WTC11 (cell line): ENCODE measurements around the gene TMEM30A. TPM values are rescaled to one million over a fixed set of nuclear protein-coding genes. Genes with fewer than 3 reads are reported as not detected.

ENCODE experiments used
- ATAC-seq: fragments of 200-7000 bp; cut with Tn5 transposase; 2 replicates; pipeline ENCODE4 v1.10.0; 2021; ENCODE audit warnings: mild to moderate bottlenecking, moderate library complexity
- CTCF ChIA-PET: fragments of 300-600 bp; sonication (Branson Sonifier 250); formaldehyde crosslinking; loops from one replicate; lab custom pipeline; 2021; ENCODE audit warnings: antibody characterized with exemption; lab: Charles Lee
- POLR2A ChIA-PET: fragments of 350-600 bp; sonication (Branson Sonifier 250); formaldehyde crosslinking; loops from one replicate; lab custom pipeline; 2021; ENCODE audit warnings: antibody characterized with exemption; lab: Charles Lee
- DNase-seq: peaks from one replicate; pipeline ENCODE4 v3.0.0; 2021; ENCODE audit warnings: low spot score
- H3K27ac Mint-ChIP-seq: 2 replicates; pipeline ENCODE4 v1.8.0; 2021; ENCODE audit warnings: mixed read lengths
- H3K27me3 Mint-ChIP-seq: 2 replicates; pipeline ENCODE4 v1.8.0; 2021; ENCODE audit warnings: low read depth, mild to moderate bottlenecking, moderate library complexity, mixed read lengths
- H3K36me3 Mint-ChIP-seq: 2 replicates; pipeline ENCODE4 v1.8.0; 2021; ENCODE audit warnings: mixed read lengths
- H3K4me1 Mint-ChIP-seq: 2 replicates; pipeline ENCODE4 v1.8.0; 2022; ENCODE audit warnings: mixed read lengths
- H3K4me3 Mint-ChIP-seq: 2 replicates; pipeline ENCODE4 v1.8.0; 2021; ENCODE audit warnings: mild to moderate bottlenecking, moderate library complexity, mixed read lengths
- H3K9me3 Mint-ChIP-seq: 2 replicates; pipeline ENCODE4 v1.8.0; 2021; ENCODE audit warnings: mixed read lengths
- GRHL2 ChIP-seq: fragments of 250-450 bp; sonication (Bioruptor Pico); IDR thresholded peaks from 2 replicates; pipeline ENCODE4 v1.8.0; 2022; ENCODE audit warnings: mild to moderate bottlenecking, moderate library complexity; ENCODE audit not compliant: insufficient replicate concordance, severe bottlenecking
- total RNA-seq: library from RNA; stranded (reverse); gene quantifications from 3 replicates; pipeline ENCODE4 v1.2.3, GENCODE V29; 2021
- TF ChIP-seq, protein P1 (sequence below): sonication (generic); formaldehyde crosslinking; IDR thresholded peaks from 2 replicates; pipeline ENCODE4 v1.8.1; 2023; ENCODE audit warnings: mild to moderate bottlenecking, missing genetic modification reagents, borderline replicate concordance
- TF ChIP-seq, protein P2 (sequence below): sonication (generic); formaldehyde crosslinking; IDR thresholded peaks from 2 replicates; pipeline ENCODE4 v1.8.1; 2022; ENCODE audit warnings: missing genetic modification reagents, borderline replicate concordance
- TF ChIP-seq, protein P3 (sequence below): fragments of 200-600 bp; IDR thresholded peaks from 2 replicates; pipeline ENCODE4 v1.8.0; 2022; ENCODE audit warnings: antibody characterized with exemption

Gene TMEM30A
- total RNA-seq, 1 experiment from 2014 or later, result 81.2 TPM

DNA sequence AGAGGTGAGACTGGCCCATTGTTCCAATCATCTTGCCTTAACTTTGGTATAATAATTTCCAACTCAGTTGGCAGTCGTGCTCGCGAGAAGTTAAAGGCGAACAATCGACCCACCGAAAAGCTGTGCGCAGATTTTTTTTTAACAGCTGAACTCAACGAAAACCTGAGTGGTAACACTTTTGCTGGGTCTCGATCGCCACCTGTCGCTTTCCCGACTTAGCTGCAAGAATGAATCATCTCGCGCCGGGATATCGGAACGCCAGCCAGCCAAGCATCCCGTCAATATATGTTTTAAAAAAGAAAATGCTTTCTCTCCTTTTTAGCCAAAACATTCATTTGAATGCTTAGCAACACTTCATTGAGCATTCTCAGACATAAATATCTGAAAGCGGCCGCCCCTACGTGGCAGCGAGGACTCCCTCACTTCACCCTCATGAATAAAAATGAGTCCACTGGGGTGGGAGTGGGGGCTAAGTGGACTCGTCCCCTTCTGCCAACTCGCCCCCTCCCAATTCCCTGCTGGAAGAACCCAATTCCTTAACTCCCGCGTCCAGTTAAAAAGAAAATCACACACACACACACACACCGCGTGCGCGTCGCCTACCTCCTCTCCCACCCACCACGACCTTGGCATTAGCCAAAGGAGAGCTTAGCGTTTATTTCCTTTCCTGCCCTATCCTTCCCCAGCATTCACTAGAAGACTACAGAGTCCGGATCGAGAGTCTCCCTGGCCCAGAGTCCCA is 80.2 kb downstream of the TMEM30A start:
- DNase-seq, result peak; percentile 78
- Mint-ChIP-seq H3K27ac (no peak overlapping the region), H3K4me1 (peaks cover 51% of the 10 kb centered on the region)

DNA sequence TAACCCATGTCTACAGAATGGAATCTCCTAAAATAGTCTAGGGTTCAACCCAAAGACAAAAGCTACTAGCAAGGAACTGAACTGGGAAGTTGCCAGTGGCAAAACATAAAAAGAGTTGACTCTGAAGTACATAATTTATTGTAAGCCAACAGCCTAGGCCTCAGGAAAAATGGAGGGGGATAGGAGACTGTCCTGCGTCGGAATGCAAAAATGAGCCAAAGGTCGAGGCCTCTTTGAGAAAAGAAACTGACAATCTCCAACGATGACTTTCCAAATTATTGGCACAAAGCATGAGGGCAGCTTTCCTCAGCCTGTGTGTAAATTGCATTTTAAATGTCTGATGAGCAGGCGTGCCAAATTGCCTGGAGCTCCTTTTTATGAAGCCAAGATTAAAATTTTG is 80.9 kb downstream of the TMEM30A start:
- TF ChIP-seq, protein P1, sequence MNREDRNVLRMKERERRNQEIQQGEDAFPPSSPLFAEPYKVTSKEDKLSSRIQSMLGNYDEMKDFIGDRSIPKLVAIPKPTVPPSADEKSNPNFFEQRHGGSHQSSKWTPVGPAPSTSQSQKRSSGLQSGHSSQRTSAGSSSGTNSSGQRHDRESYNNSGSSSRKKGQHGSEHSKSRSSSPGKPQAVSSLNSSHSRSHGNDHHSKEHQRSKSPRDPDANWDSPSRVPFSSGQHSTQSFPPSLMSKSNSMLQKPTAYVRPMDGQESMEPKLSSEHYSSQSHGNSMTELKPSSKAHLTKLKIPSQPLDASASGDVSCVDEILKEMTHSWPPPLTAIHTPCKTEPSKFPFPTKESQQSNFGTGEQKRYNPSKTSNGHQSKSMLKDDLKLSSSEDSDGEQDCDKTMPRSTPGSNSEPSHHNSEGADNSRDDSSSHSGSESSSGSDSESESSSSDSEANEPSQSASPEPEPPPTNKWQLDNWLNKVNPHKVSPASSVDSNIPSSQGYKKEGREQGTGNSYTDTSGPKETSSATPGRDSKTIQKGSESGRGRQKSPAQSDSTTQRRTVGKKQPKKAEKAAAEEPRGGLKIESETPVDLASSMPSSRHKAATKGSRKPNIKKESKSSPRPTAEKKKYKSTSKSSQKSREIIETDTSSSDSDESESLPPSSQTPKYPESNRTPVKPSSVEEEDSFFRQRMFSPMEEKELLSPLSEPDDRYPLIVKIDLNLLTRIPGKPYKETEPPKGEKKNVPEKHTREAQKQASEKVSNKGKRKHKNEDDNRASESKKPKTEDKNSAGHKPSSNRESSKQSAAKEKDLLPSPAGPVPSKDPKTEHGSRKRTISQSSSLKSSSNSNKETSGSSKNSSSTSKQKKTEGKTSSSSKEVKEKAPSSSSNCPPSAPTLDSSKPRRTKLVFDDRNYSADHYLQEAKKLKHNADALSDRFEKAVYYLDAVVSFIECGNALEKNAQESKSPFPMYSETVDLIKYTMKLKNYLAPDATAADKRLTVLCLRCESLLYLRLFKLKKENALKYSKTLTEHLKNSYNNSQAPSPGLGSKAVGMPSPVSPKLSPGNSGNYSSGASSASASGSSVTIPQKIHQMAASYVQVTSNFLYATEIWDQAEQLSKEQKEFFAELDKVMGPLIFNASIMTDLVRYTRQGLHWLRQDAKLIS (CRISPR knock-in tag), result no peak
- TF ChIP-seq GRHL2 (CRISPR knock-in tag), result no peak
- Mint-ChIP-seq H3K27ac (no peak overlapping the region), H3K36me3 (no peaks in the 10 kb centered on the region), H3K4me3 (no peak overlapping the region), H3K4me1 (peaks cover 45% of the 10 kb centered on the region), H3K27me3 (peaks cover 85% of the 10 kb centered on the region), H3K9me3 (no peaks in the 10 kb centered on the region)
- POLR2A ChIA-PET, result interaction anchor here (0.9 kb wide), 1 partner anchor 419 kb away, joined by 3 read pairs; no protein-coding TSS in a partner anchor
- DNase-seq, result no peak
- no peak for ATAC-seq
- CTCF ChIA-PET, result interaction anchor here (0.6 to 3.0 kb wide), 14 partner anchors 23 to 1234 kb away, joined by 3 to 18 read pairs (median 4); no protein-coding TSS in a partner anchor

More for the DNA sequence above, 80.2 kb downstream of the TMEM30A start:
- ATAC-seq, result peak; percentile 2; the same call in 1 of the 2 replicates
- Mint-ChIP-seq H3K27me3 (peaks cover 90% of the 10 kb centered on the region), H3K9me3 (no peaks in the 10 kb centered on the region), H3K4me3 (peak overlapping the region; percentile 85), H3K36me3 (no peaks in the 10 kb centered on the region)
- CTCF ChIA-PET, result interaction anchor here (0.6 to 3.0 kb wide), 20 partner anchors 20 to 1465 kb away, joined by 3 to 18 read pairs (median 4); no protein-coding TSS in a partner anchor
- POLR2A ChIA-PET, result interaction anchor here (0.9 kb wide), 1 partner anchor 419 kb away, joined by 3 read pairs; no protein-coding TSS in a partner anchor
- TF ChIP-seq, protein P2, sequence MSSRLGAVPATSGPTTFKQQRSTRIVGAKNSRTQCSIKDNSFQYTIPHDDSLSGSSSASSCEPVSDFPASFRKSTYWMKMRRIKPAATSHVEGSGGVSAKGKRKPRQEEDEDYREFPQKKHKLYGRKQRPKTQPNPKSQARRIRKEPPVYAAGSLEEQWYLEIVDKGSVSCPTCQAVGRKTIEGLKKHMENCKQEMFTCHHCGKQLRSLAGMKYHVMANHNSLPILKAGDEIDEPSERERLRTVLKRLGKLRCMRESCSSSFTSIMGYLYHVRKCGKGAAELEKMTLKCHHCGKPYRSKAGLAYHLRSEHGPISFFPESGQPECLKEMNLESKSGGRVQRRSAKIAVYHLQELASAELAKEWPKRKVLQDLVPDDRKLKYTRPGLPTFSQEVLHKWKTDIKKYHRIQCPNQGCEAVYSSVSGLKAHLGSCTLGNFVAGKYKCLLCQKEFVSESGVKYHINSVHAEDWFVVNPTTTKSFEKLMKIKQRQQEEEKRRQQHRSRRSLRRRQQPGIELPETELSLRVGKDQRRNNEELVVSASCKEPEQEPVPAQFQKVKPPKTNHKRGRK (CRISPR knock-in tag), result no peak
- TF ChIP-seq, protein P3, sequence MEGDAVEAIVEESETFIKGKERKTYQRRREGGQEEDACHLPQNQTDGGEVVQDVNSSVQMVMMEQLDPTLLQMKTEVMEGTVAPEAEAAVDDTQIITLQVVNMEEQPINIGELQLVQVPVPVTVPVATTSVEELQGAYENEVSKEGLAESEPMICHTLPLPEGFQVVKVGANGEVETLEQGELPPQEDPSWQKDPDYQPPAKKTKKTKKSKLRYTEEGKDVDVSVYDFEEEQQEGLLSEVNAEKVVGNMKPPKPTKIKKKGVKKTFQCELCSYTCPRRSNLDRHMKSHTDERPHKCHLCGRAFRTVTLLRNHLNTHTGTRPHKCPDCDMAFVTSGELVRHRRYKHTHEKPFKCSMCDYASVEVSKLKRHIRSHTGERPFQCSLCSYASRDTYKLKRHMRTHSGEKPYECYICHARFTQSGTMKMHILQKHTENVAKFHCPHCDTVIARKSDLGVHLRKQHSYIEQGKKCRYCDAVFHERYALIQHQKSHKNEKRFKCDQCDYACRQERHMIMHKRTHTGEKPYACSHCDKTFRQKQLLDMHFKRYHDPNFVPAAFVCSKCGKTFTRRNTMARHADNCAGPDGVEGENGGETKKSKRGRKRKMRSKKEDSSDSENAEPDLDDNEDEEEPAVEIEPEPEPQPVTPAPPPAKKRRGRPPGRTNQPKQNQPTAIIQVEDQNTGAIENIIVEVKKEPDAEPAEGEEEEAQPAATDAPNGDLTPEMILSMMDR, result peak; percentile 57

Other genes with a start within 250 kb of the TMEM30A start
- gene COL12A1, start 78.7 kb downstream of the TMEM30A start, total RNA-seq, result 1.1 to 1.4 TPM (median 1.2 TPM) in 3 replicates
- gene COX7A2, start 41.0 kb downstream of the TMEM30A start, total RNA-seq, result 465 to 500 TPM (median 472 TPM) in 3 replicates
- gene FILIP1, start 209.0 kb upstream of the TMEM30A start, total RNA-seq, result 2.9 to 5.6 TPM (median 5.1 TPM) in 3 replicates